ENCODE data around the gene POMP. TPM values are rescaled to one million over a fixed set of nuclear protein-coding genes. Genes with fewer than 3 reads are reported as not detected.

Gene POMP
- total RNA-seq (2022; extraction: Qiagen RNA extraction): 104 to 134 TPM (median 109 TPM) in 5 replicates

GRCh38 chr13:28658796-28659620 lies at the start of gene POMP:
TSS of gene POMP (plus strand) at chr13:28659130. CDS start at chr13:28659185, 55 bp downstream.

GRCh38 chr13:28718543-28719226 lies 59.8 kb downstream of the POMP start, which contains the start of gene SLC46A3:
TSS of gene SLC46A3 (minus strand) at chr13:28718970. CDS start at chr13:28717998, 972 bp downstream.

Other genes with a start within 250 kb of the POMP start
- 0.01 to 0.04 TPM in 2 of 5 replicates, not detected in the others for gene FLT1, start 164.0 kb upstream of the POMP start, total RNA-seq (2022; extraction: Qiagen RNA extraction)
- gene SLC46A3, start 59.8 kb downstream of the POMP start, total RNA-seq (2022; extraction: Qiagen RNA extraction): 1.5 to 2.0 TPM (median 1.8 TPM) in 5 replicates
- gene MTUS2, start 161.2 kb downstream of the POMP start, total RNA-seq (2022; extraction: Qiagen RNA extraction): 0.01 to 0.02 TPM (median 0.01 TPM) in 5 replicates